Astrocyte (in vitro differentiated cells and primary cell): ENCODE measurements around the gene ARMH3.

Experiments used
- CTCF ChIP-seq: IDR thresholded peaks from 2 replicates; pipeline ENCODE4 v1.5.1; 2011; ENCODE audit warnings: low read depth, mild to moderate bottlenecking, inconsistent platforms, low read length, moderate library complexity; ENCODE audit not compliant: insufficient read depth
- EZH2 ChIP-seq: IDR thresholded peaks from 2 replicates; pipeline ENCODE4 v1.6.1; 2012; ENCODE audit warnings: mild to moderate bottlenecking, low read length, inconsistent platforms; ENCODE audit not compliant: insufficient read depth

- TF ChIP-seq CTCF: no peak
- no peak for TF ChIP-seq EZH2
These were observed 205.2 kb downstream of the ARMH3 start for GRCh38 chr10:101850749-101851148.
